Measurements from ENCODE around the gene NT5DC4. TPM values are rescaled to one million over a fixed set of nuclear protein-coding genes. Genes with fewer than 3 reads are reported as not detected.

NT5DC4 gene
- total and polyA plus RNA-seq, 3 donors from 2014 or later: 2.8 to 4.2 (median 2.9) TPM

DNA sequence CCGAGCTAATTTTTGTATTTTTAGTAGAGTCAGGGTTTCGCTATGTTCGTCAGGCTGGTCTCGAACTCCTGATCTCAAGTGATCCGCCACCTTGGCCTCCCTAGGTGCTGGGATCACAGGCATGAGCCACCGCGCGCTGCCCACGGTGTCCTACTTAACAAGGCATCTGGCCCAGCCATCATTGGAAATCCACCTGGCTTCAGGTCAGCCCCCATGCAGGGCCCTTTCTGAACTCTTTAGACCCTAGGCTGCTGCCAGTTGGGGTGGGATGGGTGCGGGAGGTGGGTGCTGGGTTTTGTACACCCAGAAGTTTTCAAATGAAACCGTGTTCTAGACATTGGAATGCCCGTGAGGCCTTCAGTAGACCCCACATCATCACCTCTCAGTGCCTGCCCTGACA, 26.6 kb upstream of the NT5DC4 start:
- Histone ChIP-seq H3K4me3 (no peak overlapping the region), H3K27me3 (no peaks in the 10 kb centered on the region), H3K9me3 (no peaks in the 10 kb centered on the region), H3K36me3 (ENCODE audit: low read depth, missing control alignments) (no peaks in the 10 kb centered on the region), H3K27ac (no peak overlapping the region), H3K4me1 (no peaks in the 10 kb centered on the region)
- no peak for DNase-seq
- intact Hi-C loops (cut with DNase I; ENCODE audit: low total_unique reads): no loop called here
- no peak for TF ChIP-seq POLR2A (IDR thresholded peaks at IDR 0.05)
- TF ChIP-seq, protein P1, sequence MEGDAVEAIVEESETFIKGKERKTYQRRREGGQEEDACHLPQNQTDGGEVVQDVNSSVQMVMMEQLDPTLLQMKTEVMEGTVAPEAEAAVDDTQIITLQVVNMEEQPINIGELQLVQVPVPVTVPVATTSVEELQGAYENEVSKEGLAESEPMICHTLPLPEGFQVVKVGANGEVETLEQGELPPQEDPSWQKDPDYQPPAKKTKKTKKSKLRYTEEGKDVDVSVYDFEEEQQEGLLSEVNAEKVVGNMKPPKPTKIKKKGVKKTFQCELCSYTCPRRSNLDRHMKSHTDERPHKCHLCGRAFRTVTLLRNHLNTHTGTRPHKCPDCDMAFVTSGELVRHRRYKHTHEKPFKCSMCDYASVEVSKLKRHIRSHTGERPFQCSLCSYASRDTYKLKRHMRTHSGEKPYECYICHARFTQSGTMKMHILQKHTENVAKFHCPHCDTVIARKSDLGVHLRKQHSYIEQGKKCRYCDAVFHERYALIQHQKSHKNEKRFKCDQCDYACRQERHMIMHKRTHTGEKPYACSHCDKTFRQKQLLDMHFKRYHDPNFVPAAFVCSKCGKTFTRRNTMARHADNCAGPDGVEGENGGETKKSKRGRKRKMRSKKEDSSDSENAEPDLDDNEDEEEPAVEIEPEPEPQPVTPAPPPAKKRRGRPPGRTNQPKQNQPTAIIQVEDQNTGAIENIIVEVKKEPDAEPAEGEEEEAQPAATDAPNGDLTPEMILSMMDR (IDR thresholded peaks at IDR 0.05): no peak
- 95 to 96% methylated on average over 11 of the region's 12 CpGs for WGBS, 2 donors

DNA sequence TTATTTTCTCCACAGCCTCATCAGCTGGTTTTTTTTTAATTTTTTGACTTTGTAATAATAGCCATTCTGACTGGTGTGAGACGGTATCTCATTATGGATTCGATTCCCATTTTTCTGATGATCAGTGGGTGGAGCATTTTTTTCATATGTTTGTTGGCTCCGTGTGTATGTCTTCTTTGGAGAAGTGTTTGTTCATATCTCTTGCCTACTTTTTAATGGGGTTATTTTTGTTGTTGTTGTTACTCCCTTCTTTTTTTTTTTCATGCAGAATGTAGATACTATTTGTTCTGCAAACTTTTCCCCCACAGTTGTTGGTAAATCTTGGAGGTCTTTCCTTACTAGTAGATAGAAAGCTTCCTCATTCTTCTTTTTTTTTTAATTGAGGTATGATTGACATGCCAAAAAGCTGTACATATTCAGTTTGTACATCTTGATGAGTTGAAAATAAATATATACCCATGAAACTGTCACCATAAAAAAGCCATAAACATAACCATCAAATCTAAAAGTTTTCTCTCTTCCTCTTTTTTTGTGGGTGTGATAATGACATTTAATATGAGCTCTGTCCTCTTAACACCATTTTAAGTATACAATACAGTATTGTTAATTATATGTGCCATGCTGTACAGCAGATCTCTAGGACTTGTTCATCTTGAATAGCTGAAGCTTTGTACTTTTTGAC, 21.8 kb upstream of the NT5DC4 start:
- intact Hi-C loops (cut with DNase I; ENCODE audit: low total_unique reads): no loop called here
- Histone ChIP-seq H3K4me1 (no peaks in the 10 kb centered on the region), H3K27me3 (no peaks in the 10 kb centered on the region), H3K27ac (no peak overlapping the region), H3K4me3 (no peak overlapping the region), H3K9me3 (no peaks in the 10 kb centered on the region), H3K36me3 (ENCODE audit: low read depth, missing control alignments) (no peaks in the 10 kb centered on the region)
- WGBS, 2 donors: 77 to 81% methylated on average over 3 of the region's 3 CpGs
- no peak for DNase-seq
- TF ChIP-seq, protein P1 (IDR thresholded peaks at IDR 0.05): no peak
- no peak for TF ChIP-seq POLR2A (IDR thresholded peaks at IDR 0.05)

DNA sequence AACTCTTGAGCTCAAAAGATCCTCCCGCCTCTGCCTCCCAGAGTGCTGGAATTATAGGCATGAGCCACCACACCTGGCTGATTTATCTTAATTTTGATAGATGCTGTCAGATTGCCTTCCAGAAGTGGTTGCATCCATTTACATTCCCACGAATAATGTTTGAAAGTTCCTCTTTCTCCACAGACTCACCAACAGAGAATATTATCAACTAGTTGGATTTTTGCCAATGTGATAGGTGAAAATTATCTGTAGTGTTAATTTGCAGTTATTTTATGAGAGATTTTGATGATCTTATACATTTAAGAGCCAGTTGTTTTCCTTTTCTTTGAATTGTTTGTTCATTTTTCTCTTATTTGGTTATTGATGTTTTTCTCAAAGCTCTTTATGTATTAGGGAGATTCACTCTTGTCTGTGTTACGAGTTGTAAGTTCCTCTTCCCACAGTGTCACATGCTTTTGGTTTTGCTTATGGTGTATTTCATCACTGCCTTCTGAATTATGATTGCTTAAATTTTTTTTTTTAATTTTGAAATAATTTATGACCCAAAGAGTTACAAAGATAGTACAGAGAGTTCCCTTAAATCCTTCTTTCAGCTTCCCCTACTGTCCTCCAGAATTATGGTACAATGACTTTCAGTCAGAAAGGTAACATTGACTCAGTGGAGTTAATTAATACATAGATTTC, 20.7 kb upstream of the NT5DC4 start:
- 78 to 80% methylated on average over 3 of the region's 3 CpGs for WGBS, 2 donors
- no peak for TF ChIP-seq POLR2A (IDR thresholded peaks at IDR 0.05)
- TF ChIP-seq, protein P1 (IDR thresholded peaks at IDR 0.05): no peak
- H3K4me1 ChIP-seq: no peaks in the 10 kb centered on the region
- H3K36me3 ChIP-seq (ENCODE audit: low read depth, missing control alignments): no peaks in the 10 kb centered on the region
- H3K9me3 ChIP-seq: no peaks in the 10 kb centered on the region
- no peak overlapping the region for H3K4me3 ChIP-seq
- no peaks in the 10 kb centered on the region for H3K27me3 ChIP-seq
- no peak for DNase-seq
- H3K27ac ChIP-seq: no peak overlapping the region
- intact Hi-C loops (cut with DNase I; ENCODE audit: low total_unique reads): no loop called here

DNA sequence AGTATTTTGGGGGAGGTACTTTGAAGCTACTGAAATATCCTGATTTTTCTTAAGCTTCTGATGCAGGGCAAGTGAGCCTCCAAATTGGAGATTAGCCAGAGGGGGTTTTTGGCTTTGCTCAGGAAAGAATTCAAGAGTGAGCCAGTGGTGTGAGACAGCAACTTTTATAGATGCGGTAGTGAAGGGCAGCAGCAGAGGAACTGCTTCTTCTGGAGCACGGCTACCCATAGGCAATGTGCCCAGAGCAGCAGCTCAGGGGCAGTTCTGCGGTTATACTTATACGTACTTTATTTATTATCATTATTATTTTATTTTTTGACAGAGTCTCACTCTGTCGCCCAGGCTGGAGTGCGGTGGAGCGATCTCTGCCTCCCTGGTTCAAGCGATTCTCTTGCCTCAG, 19.8 kb upstream of the NT5DC4 start:
- H3K27ac ChIP-seq: no peak overlapping the region
- H3K27me3 ChIP-seq: no peaks in the 10 kb centered on the region
- H3K36me3 ChIP-seq (ENCODE audit: low read depth, missing control alignments): no peaks in the 10 kb centered on the region
- 69 to 81% methylated on average over 8 of the region's 8 CpGs for WGBS, 2 donors
- DNase-seq: no peak
- H3K4me3 ChIP-seq: no peak overlapping the region
- TF ChIP-seq POLR2A (IDR thresholded peaks at IDR 0.05): no peak
- TF ChIP-seq, protein P1 (IDR thresholded peaks at IDR 0.05): no peak
- H3K4me1 ChIP-seq: no peaks in the 10 kb centered on the region
- intact Hi-C loops (cut with DNase I; ENCODE audit: low total_unique reads): no loop called here
- no peaks in the 10 kb centered on the region for H3K9me3 ChIP-seq

All from testis (tissue), 3 donors.